ENCODE measurements around the gene TELO2.

TELO2 gene

GRCh38 chr16:1451702-1452392 lies 41.3 kb upstream of the TELO2 start:
- no peak for TF ChIP-seq CTCF (IDR thresholded peaks at IDR 0.05; ENCODE audit: extremely low read depth, insufficient read depth, missing control alignments)
- no peak for DNase-seq (ENCODE audit: low spot score)

GRCh38 chr16:1452530-1452929 lies 40.6 kb upstream of the TELO2 start:
- in situ Hi-C loops (cut with MboI; ENCODE audit: low pct_unique_long_range_greater_than_20kb, low sequenced_read_pairs, unreplicated experiment): no loop called here
- no peak for DNase-seq (ENCODE audit: low spot score)
- TF ChIP-seq CTCF (IDR thresholded peaks at IDR 0.05; ENCODE audit: extremely low read depth, insufficient read depth, missing control alignments): no peak

More at GRCh38 chr16:1451702-1452392, 41.3 kb upstream of the TELO2 start:
- in situ Hi-C loops (cut with MboI; ENCODE audit: low pct_unique_long_range_greater_than_20kb, low sequenced_read_pairs, unreplicated experiment): no loop called here

GRCh38 chr16:1453316-1453715 lies 39.8 kb upstream of the TELO2 start:
- no peak for TF ChIP-seq CTCF (IDR thresholded peaks at IDR 0.05; ENCODE audit: extremely low read depth, insufficient read depth, missing control alignments)
- in situ Hi-C loops (cut with MboI; ENCODE audit: low pct_unique_long_range_greater_than_20kb, low sequenced_read_pairs, unreplicated experiment): no loop called here
- no peak for DNase-seq (ENCODE audit: low spot score)

GRCh38 chr16:1454561-1454960 lies 38.6 kb upstream of the TELO2 start:
- TF ChIP-seq CTCF (IDR thresholded peaks at IDR 0.05; ENCODE audit: extremely low read depth, insufficient read depth, missing control alignments): no peak
- in situ Hi-C loops (cut with MboI; ENCODE audit: low pct_unique_long_range_greater_than_20kb, low sequenced_read_pairs, unreplicated experiment): no loop called here
- DNase-seq (ENCODE audit: low spot score): no peak

- in situ Hi-C loops (cut with MboI; ENCODE audit: low pct_unique_long_range_greater_than_20kb, low sequenced_read_pairs, unreplicated experiment): no loop called here
- DNase-seq (ENCODE audit: low spot score): no peak
- TF ChIP-seq CTCF (IDR thresholded peaks at IDR 0.05; ENCODE audit: extremely low read depth, insufficient read depth, missing control alignments): no peak
Observed at GRCh38 chr16:1455190-1456171, 37.7 kb upstream of the TELO2 start.

GRCh38 chr16:1456951-1457350 lies 36.2 kb upstream of the TELO2 start:
- in situ Hi-C loops (cut with MboI; ENCODE audit: low pct_unique_long_range_greater_than_20kb, low sequenced_read_pairs, unreplicated experiment): no loop called here
- no peak for TF ChIP-seq CTCF (IDR thresholded peaks at IDR 0.05; ENCODE audit: extremely low read depth, insufficient read depth, missing control alignments)
- DNase-seq (ENCODE audit: low spot score): no peak

Data from GM13977 (cell line).